ENCODE results near the gene IL36A. TPM values are rescaled to one million over a fixed set of nuclear protein-coding genes. Genes with fewer than 3 reads are reported as not detected.

The IL36A gene
- total RNA-seq, 1 donor: not detected

DNA sequence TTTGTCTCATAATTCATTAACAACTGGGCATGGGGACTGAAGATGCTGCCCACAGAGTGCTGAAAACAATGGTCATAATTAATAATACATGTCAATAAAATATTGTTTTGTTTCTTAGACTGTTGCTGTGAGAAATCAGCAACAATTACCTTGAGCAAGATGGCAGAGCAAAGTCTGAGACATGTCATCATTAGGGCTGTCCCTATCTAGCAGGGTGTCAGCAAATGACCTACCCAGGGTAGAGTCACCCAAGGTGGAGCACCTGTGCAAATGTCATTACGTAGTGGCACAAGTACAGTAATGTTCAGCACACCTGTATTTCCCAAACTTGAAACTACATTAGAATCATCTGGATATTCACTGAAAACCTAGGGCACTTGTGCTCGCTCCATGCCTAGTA, 10.6 kb upstream of the IL36A start:
- Histone ChIP-seq H3K36me3 (ENCODE audit: insufficient read depth, low read length) (no peaks in the 10 kb centered on the region), H3K79me2 (ENCODE audit: insufficient read depth, low read length) (no peaks in the 10 kb centered on the region), H2AFZ (ENCODE audit: low read length) (no peak overlapping the region), H3K27me3 (ENCODE audit: insufficient read depth, low read length) (peaks cover 5% of the 10 kb centered on the region), H3K4me1 (ENCODE audit: insufficient read depth, low read length) (no peaks in the 10 kb centered on the region), H3K9me3 (ENCODE audit: low read depth, low read length) (no peaks in the 10 kb centered on the region), H3K27ac (ENCODE audit: low read depth, low read length) (no peak overlapping the region), H3K4me3 (ENCODE audit: insufficient read depth, low read length) (no peak overlapping the region), H4K20me1 (ENCODE audit: insufficient read depth, low read length) (no peaks in the 10 kb centered on the region), H3K4me2 (ENCODE audit: insufficient read depth, low read length) (no peak overlapping the region)
- TF ChIP-seq, protein P1, sequence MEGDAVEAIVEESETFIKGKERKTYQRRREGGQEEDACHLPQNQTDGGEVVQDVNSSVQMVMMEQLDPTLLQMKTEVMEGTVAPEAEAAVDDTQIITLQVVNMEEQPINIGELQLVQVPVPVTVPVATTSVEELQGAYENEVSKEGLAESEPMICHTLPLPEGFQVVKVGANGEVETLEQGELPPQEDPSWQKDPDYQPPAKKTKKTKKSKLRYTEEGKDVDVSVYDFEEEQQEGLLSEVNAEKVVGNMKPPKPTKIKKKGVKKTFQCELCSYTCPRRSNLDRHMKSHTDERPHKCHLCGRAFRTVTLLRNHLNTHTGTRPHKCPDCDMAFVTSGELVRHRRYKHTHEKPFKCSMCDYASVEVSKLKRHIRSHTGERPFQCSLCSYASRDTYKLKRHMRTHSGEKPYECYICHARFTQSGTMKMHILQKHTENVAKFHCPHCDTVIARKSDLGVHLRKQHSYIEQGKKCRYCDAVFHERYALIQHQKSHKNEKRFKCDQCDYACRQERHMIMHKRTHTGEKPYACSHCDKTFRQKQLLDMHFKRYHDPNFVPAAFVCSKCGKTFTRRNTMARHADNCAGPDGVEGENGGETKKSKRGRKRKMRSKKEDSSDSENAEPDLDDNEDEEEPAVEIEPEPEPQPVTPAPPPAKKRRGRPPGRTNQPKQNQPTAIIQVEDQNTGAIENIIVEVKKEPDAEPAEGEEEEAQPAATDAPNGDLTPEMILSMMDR (IDR thresholded peaks at IDR 0.05; ENCODE audit: extremely low read depth, low read depth, low read length): no peak
- DNase-seq (ENCODE audit: insufficient read length, low spot score, missing footprints): no peak

DNA sequence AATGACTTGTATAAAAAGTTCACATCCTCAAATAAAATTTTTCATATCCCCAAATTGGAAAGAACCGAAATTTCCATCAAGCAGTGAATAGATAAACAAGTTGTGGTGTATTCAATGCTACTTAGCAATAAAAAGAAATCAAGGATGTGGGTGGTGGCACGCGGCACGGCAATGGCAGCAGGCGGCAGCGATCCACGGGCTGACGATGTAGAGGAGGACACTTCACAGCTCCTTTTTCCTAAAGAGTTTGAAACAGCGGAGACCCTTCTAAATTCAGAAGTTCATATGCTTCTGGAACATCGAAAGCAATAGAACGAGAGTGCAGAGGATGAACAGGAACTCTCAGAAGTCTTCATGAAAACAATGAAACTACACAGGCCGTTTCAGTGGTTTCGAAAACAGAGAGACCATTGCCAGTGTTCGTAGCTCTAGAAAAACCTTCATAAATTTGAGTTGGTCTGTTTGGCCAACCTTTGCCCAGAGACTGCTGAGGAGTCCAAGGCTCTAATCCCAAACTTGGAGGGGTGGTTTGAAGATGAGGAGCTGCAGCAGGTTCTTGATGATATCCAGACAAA, 9.8 kb upstream of the IL36A start:
- H3K79me2 ChIP-seq (ENCODE audit: insufficient read depth, low read length): no peaks in the 10 kb centered on the region
- no peak overlapping the region for H2AFZ ChIP-seq (ENCODE audit: low read length)
- TF ChIP-seq, protein P1 (IDR thresholded peaks at IDR 0.05; ENCODE audit: extremely low read depth, low read depth, low read length): no peak
- H4K20me1 ChIP-seq (ENCODE audit: insufficient read depth, low read length): no peaks in the 10 kb centered on the region
- H3K36me3 ChIP-seq (ENCODE audit: insufficient read depth, low read length): no peaks in the 10 kb centered on the region
- H3K27me3 ChIP-seq (ENCODE audit: insufficient read depth, low read length): peaks cover 5% of the 10 kb centered on the region
- H3K4me3 ChIP-seq (ENCODE audit: insufficient read depth, low read length): no peak overlapping the region
- DNase-seq (ENCODE audit: insufficient read length, low spot score, missing footprints): no peak
- H3K9me3 ChIP-seq (ENCODE audit: low read depth, low read length): peaks cover 2% of the 10 kb centered on the region
- H3K27ac ChIP-seq (ENCODE audit: low read depth, low read length): no peak overlapping the region
- no peaks in the 10 kb centered on the region for H3K4me1 ChIP-seq (ENCODE audit: insufficient read depth, low read length)
- H3K4me2 ChIP-seq (ENCODE audit: insufficient read depth, low read length): no peak overlapping the region

DNA sequence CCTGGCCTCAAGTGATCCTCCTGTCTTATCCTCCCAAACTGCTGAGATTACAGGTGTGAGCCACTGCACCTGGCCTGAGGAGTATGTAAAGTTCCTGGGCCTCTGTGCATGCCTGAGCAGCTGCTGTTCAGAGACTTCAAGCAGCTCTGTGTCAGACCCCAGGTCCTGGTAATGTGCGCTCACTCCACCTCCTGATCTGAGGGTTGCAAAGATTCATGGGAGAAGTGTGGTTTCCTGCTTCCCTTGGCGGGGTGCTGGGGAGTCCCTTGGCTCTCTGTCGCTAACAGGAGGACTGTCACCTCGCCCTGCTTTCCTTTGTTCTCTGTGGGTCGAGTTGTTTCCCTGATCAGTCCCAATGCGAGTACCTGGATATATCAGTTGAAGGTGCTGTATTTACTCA, 8.6 kb upstream of the IL36A start:
- peaks cover 5% of the 10 kb centered on the region for H3K27me3 ChIP-seq (ENCODE audit: insufficient read depth, low read length)
- no peaks in the 10 kb centered on the region for H4K20me1 ChIP-seq (ENCODE audit: insufficient read depth, low read length)
- H3K27ac ChIP-seq (ENCODE audit: low read depth, low read length): no peak overlapping the region
- TF ChIP-seq, protein P1 (IDR thresholded peaks at IDR 0.05; ENCODE audit: extremely low read depth, low read depth, low read length): no peak
- no peaks in the 10 kb centered on the region for H3K36me3 ChIP-seq (ENCODE audit: insufficient read depth, low read length)
- H3K4me2 ChIP-seq (ENCODE audit: insufficient read depth, low read length): no peak overlapping the region
- H3K4me1 ChIP-seq (ENCODE audit: insufficient read depth, low read length): no peaks in the 10 kb centered on the region
- DNase-seq (ENCODE audit: insufficient read length, low spot score, missing footprints): no peak
- H2AFZ ChIP-seq (ENCODE audit: low read length): no peak overlapping the region
- H3K79me2 ChIP-seq (ENCODE audit: insufficient read depth, low read length): no peaks in the 10 kb centered on the region
- peaks cover 2% of the 10 kb centered on the region for H3K9me3 ChIP-seq (ENCODE audit: low read depth, low read length)
- H3K4me3 ChIP-seq (ENCODE audit: insufficient read depth, low read length): no peak overlapping the region

DNA sequence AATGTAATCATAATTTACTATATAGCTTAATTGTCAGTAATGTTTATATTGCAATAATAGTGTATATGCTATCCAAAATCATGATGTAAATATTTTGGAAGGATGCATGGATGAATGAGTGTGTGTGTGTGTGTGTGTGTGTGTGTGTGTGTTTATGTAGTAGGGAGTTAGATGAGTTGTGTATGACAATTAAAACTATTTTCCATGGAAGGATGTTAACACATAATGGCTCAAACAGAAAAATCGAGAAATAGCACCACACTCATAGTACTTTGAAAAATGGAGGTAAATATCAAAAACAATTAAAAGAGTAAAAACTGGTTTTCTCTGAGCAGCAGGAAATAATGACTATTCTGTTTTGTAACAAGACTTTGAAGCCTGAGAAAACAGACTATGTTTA, 8.1 kb upstream of the IL36A start:
- TF ChIP-seq, protein P1 (IDR thresholded peaks at IDR 0.05; ENCODE audit: extremely low read depth, low read depth, low read length): no peak
- Histone ChIP-seq H3K27me3 (ENCODE audit: insufficient read depth, low read length) (peaks cover 5% of the 10 kb centered on the region), H3K4me2 (ENCODE audit: insufficient read depth, low read length) (no peak overlapping the region), H3K27ac (ENCODE audit: low read depth, low read length) (no peak overlapping the region), H3K9me3 (ENCODE audit: low read depth, low read length) (peaks cover 2% of the 10 kb centered on the region), H3K4me3 (ENCODE audit: insufficient read depth, low read length) (no peak overlapping the region), H2AFZ (ENCODE audit: low read length) (no peak overlapping the region), H3K79me2 (ENCODE audit: insufficient read depth, low read length) (no peaks in the 10 kb centered on the region), H3K4me1 (ENCODE audit: insufficient read depth, low read length) (no peaks in the 10 kb centered on the region), H4K20me1 (ENCODE audit: insufficient read depth, low read length) (no peaks in the 10 kb centered on the region), H3K36me3 (ENCODE audit: insufficient read depth, low read length) (no peaks in the 10 kb centered on the region)
- DNase-seq (ENCODE audit: insufficient read length, low spot score, missing footprints): no peak

Measured in osteoblast (primary cell).